HPDE6-E6E7 (cell line): ENCODE data around the gene LSR.
A peak's percentile ranks its signal among the peaks of the same experiment; 100 is the strongest.

ENCODE experiments used
- DNase-seq: peaks from one replicate; pipeline ENCODE4 v3.0.0; 2011; ENCODE audit warnings: missing footprints; ENCODE audit errors: extremely low spot score

LSR gene

DNA sequence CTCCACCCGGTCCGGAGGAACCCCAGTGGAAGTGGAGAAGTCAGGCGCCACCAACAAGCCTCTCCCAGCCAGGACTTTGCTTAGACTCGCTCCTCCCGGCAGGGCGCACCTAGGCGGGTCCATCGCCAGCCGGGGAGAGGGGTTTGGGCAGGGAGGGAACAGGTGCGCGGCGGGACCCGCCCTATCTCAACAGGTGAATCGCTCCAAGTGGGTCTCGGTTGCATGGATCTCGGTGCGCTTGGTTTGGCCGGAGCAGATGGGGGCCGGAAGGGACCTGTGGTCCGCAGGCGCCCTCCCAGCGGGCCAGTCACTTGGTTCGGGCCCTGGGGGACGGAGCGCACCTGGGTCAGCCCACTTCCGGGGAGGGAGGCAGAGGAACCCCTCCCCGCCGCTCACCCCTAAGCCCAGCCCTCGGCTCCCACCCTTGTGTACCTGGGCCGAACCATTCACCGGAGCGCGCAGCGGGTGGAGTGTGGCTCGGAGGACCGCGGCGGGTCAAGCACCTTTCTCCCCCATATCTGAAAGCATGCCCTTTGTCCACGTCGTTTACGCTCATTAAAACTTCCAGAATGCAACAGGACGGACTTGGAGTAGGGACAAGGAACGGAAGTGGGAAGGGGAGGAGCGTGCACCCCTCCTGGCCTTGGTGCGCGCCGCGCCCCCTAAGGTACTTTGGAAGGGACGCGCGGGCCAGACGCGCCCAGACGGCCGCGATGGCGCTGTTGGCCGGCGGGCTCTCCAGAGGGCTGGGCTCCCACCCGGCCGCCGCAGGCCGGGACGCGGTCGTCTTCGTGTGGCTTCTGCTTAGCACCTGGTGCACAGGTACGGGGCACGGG is at the start of gene LSR:
TSS of gene LSR (plus strand) at position 693 of the 836 bp plus-strand sequence. CDS start at position 714, 21 bp downstream.
- DNase-seq = peak; percentile 97

DNA sequence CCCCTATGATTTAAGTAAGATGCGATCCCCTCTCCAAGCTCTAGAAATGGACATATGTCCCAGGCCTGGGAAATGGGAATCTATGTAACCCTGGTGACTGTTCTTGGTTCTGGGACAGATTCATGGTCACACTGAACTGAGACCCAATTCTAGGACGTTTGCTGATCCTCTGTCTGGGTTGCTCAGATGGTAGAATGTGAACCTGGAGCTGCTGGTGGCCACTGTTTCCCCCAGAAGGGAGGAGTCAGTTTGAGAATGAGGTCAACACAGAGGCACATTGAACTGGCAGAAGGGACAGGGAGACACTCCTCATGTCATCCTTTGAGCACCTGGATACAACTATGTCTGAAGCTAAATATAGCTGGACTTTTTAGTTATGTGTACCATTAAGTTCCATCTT is 49.3 kb upstream of the LSR start:
- no peak for DNase-seq

- DNase-seq = no peak
Observed at GRCh38 chr19:35202722-35203688, 45.8 kb upstream of the LSR start.

DNA sequence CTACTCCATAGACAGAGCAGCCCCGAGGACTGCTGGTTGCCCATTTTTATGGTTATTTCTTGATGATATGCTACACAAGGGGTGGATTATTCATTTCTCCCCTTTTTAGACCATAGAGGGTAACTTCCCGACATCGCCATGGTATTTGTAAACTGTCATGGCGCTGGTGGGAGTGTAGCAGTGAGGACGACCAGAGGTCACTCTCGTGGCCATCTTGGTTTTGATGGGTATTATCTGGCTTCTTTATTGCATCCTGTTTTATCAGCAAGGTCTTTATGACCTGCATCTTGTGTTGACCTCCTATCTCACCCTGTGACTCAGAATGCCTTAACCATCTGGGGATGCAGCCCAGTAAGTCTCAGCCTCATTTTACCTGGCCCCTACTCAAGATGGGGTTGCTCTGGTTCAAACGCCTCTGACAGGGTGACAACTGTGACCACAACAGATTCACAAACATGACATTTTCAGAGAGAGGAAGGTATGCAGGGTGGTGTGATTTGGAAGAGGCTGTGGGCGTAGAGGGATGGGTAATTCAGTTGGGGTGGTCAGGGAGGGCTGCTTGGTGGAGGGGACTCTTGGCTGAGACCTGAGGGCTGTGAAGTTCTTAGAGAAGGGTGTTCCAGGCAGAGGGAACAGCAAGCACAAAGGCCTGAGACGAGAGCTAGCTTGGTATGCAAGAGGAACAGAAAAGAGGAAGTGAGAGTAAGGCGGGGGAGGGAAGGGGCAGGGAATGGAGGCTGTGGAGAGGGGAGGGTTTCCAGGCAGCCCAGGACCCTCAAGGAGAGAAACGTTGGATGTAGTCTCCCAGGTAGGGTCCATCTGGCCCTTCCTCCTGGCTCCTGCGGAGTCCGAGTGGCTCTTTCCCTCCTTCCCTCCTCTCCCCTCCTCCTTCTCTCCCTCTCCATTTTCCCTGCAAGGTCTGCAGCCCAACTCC is 43.7 kb upstream of the LSR start:
- DNase-seq = no peak

DNA sequence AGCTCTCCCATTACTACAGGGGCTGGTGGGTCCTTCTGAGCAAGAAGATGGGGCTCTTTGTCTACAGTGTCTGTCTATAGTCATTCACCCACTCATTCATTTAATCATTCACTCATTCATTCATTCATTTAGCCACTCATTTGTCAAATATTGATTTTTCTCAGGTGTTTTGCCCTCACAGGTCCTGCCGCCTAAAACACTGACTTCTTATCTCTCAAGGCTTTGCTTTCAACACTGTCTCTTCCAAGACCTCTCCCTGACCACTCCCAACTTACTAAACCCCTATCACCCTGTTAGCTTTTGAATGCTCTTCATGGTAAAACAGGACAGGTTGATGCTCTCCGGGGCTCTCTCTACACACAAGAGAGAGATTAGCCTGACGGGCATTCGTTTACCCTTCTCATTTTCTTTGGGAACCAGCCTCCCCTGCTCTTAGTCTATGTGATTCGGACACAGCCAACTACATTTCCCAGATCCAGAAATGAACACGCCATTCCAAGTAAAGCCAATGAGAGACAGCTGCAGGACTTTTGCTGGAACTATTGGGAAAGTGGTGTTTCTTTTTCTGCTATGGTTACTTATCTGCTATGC is 43.0 kb upstream of the LSR start:
- no peak for DNase-seq

DNA sequence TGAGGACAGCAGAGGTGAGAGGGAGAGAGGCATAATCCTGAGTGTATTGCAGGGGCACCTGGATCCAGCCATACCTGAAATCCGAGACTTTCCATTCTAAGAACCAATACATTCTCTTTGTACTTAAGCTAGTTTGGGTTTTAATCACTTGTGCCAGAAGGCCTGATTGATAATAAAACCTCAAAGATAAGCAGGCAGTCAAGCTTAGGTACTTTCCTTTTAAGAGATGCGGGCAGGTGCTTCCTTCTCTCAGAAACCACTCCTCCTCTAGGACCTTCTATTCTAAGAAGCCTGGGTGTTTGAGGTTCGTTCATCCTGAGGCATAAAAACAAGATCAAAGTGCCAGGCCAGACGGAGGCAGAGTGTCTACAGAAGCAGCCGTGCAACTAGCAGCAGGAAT is 42.4 kb upstream of the LSR start:
- no peak for DNase-seq

- no peak for DNase-seq
Observed at GRCh38 chr19:35206855-35207254, 41.9 kb upstream of the LSR start.

DNA sequence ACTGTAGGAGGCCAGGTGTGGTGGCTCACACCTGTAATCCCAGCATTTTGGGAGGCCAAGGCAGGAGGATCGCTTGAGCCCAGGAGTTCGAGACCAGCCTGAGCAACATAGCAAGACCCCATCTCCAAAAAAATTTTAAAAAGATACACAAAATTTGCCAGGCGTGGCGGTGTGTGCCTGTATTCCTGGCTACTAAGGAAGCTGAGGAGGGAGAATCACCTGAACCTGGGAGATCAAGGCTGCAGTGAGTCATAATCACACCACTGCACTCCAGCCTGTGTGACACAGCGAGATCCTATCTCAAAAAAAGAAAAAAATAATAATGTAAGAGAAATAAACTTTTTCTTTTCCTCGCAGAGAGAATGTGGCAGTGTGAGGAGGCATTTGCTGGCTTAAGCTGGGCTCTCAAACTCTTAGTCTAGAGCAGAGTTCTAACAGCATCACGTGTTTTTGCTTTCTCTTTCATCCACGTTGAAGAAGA is 41.4 kb upstream of the LSR start:
- no peak for DNase-seq

- no peak for DNase-seq
Observed at GRCh38 chr19:35208121-35208520, 40.7 kb upstream of the LSR start.

DNA sequence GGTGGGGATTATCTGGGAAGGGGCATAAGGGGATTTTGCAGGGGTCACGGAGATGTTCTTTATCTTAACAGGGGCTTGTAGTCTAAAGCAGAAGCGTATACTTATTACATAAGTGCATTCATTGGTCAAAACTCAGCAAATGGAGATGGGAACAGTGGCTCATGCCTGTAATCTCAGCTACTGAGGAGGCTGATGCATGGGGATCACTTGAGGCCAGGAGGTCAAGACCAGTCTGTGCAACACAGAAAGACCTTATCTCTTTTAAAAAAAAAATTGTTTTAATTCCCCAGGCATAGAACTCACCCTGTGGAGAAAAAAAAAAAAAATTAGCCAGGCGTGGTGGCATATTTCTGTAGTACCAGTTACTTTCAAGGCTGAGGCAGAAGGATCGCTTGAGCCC is 39.2 kb upstream of the LSR start:
- DNase-seq = no peak

DNA sequence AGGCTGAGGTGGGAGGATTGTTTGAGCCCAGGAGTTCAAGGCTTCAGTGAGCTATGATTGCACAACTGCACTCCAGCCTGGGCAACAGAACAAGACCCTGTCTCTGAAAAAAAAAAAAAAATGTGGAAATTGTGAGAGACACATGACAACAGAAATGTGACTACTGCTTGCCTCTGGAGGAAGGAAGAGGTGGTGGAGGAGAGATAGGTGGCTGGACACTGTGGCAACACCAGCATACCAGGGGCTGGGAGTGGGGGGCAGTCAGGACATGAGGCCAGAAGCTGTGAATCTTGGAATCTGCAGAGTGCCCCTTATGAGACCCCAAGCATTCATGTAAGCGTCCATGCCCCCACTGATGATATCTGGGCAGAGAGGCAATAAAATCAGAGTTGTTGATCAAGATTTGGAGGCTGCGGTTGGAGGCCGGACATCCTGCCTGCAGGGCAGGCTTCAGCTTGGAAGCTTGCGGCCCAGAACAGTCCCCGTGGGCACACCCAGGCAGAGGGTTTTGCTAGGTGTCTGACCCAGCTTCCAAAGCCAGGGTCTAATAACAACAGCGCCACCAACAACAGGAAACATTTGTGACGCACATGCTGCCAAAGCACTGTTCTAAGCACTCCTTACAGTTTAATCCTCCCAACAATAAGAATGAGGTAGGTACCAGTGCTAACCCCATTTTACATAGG is 37.1 kb upstream of the LSR start:
- DNase-seq = no peak

DNA sequence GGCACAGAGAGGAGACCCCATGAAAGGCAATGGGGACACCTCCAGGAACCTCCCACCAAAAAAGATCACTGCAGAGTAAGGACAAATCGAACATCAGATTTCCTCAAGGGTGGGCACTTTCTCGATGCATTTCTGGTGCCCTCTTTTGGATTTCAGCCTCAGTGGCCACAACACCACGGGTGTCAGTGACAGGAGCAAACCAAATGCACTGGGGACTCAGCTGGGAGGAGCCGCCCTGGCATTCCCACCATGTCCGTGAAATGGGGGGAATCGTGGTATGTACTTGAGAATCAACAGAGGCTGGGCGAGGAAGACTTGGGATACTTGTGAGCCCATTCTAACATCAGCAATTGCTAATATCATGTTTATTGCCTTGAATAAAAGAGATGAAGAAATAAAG is 36.6 kb upstream of the LSR start:
- no peak for DNase-seq

DNA sequence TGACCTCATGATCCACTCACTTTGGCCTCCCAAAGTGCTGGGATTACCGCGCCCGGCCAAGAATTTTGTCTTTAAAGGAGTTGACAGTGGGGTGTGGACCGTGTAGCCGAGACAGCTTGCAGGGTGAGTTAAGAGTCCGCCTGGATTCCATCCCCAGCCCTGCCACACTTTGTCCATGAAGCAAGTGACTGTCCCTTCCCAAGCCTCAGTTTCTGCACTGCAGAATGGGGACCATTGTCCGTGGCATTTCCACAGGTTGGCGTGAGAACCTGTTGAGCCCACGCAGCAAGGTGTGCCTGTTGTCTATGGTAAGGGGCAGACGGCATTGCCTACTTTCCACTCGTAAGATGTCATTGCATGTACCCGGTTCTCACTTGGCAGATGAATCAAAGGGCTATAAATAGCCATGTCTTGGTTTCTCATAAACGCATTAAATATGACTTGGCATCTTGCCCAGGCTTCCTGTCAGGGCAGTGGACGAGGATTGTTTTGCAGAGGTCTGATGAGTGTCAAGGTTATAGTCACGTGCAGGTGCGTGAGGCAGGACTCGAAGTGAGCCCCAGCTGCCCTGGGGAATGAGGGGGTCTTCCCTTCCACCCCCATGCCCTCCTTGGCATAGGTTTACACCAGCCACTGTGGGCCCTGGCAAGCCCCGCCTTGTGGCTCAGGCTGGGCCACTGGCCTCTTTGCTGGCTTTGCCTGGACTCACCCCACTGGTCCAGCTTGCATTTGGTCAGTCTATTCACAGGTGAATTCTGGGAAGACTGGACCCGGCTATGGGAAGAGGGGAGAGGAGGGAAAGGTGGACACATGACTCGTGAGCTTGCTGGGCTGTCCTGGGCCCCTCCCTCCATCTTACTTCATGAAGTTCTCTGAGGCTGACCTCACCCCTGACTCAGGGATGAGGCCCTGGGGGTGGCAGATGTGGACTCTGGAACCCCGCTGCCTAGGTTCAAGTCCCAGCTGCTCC is 34.9 kb upstream of the LSR start:
- DNase-seq = peak; percentile 78

GRCh38 chr19:35214766-35215422 is 33.9 kb upstream of the LSR start:
- DNase-seq = no peak

GRCh38 chr19:35216016-35216832 is 32.6 kb upstream of the LSR start:
- DNase-seq = no peak

- no peak for DNase-seq
Observed at GRCh38 chr19:35216833-35217648, 31.8 kb upstream of the LSR start.

DNA sequence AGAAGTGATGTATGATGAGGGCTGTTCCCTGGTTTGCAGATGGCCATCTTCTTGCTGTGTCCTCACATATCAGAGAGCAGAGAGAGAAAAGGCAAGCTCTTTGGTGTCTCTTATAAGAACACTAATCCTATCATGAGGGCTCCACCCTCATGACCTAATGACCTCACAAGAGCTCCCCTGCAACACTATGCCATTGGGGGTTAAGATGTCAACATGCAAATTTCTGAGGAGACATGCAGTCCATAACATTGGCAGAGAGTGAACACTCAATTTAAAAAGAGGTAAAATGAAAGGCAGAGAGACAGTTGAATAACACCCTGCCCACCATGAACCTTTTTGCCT is 31.2 kb upstream of the LSR start:
- no peak for DNase-seq
